ENCODE data around the gene TMEM37. TPM values are rescaled to one million over a fixed set of nuclear protein-coding genes. Genes with fewer than 3 reads are reported as not detected.

The TMEM37 gene
- total and polyA plus RNA-seq, 2 of the 8 experiments (the other 6 are each of a cell fraction or from before 2014, with no cell fraction given) = 11.0 to 16.2 TPM

DNA sequence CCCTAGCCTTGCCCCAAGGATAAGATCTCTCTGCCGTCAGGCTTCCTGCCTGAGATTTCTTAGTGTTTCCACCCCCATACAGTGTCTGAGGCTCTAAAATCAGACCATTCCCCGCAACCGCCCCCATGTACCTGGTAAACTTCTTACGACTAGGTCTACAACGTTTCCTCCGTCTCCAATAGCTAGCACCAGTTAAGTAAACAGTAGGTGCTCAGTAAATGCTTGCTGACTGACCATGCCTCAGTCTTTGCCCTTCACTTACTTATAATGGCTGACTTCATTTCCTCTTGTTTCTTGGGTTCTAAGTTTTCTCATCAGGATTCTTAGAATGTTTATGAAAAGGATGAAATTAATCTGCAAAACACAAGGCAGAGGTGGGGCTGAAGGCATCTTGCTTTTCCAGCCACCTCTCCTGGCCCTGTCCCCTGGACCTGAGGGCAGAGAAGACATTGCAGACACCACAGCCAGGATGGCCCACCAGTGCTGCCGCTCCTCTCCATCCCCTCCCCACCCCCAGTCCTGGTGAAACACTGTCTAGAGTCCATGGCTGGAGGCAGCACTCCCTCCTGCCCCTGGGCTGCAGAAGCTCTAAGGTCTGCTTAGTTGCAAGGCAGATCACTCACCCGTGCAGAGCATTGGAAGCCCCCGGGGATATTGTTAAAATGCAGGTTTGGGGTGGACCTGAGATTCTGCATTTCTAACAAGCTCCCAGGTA lies 16.9 kb downstream of the TMEM37 start (continued):
- TF ChIP-seq, protein P1, sequence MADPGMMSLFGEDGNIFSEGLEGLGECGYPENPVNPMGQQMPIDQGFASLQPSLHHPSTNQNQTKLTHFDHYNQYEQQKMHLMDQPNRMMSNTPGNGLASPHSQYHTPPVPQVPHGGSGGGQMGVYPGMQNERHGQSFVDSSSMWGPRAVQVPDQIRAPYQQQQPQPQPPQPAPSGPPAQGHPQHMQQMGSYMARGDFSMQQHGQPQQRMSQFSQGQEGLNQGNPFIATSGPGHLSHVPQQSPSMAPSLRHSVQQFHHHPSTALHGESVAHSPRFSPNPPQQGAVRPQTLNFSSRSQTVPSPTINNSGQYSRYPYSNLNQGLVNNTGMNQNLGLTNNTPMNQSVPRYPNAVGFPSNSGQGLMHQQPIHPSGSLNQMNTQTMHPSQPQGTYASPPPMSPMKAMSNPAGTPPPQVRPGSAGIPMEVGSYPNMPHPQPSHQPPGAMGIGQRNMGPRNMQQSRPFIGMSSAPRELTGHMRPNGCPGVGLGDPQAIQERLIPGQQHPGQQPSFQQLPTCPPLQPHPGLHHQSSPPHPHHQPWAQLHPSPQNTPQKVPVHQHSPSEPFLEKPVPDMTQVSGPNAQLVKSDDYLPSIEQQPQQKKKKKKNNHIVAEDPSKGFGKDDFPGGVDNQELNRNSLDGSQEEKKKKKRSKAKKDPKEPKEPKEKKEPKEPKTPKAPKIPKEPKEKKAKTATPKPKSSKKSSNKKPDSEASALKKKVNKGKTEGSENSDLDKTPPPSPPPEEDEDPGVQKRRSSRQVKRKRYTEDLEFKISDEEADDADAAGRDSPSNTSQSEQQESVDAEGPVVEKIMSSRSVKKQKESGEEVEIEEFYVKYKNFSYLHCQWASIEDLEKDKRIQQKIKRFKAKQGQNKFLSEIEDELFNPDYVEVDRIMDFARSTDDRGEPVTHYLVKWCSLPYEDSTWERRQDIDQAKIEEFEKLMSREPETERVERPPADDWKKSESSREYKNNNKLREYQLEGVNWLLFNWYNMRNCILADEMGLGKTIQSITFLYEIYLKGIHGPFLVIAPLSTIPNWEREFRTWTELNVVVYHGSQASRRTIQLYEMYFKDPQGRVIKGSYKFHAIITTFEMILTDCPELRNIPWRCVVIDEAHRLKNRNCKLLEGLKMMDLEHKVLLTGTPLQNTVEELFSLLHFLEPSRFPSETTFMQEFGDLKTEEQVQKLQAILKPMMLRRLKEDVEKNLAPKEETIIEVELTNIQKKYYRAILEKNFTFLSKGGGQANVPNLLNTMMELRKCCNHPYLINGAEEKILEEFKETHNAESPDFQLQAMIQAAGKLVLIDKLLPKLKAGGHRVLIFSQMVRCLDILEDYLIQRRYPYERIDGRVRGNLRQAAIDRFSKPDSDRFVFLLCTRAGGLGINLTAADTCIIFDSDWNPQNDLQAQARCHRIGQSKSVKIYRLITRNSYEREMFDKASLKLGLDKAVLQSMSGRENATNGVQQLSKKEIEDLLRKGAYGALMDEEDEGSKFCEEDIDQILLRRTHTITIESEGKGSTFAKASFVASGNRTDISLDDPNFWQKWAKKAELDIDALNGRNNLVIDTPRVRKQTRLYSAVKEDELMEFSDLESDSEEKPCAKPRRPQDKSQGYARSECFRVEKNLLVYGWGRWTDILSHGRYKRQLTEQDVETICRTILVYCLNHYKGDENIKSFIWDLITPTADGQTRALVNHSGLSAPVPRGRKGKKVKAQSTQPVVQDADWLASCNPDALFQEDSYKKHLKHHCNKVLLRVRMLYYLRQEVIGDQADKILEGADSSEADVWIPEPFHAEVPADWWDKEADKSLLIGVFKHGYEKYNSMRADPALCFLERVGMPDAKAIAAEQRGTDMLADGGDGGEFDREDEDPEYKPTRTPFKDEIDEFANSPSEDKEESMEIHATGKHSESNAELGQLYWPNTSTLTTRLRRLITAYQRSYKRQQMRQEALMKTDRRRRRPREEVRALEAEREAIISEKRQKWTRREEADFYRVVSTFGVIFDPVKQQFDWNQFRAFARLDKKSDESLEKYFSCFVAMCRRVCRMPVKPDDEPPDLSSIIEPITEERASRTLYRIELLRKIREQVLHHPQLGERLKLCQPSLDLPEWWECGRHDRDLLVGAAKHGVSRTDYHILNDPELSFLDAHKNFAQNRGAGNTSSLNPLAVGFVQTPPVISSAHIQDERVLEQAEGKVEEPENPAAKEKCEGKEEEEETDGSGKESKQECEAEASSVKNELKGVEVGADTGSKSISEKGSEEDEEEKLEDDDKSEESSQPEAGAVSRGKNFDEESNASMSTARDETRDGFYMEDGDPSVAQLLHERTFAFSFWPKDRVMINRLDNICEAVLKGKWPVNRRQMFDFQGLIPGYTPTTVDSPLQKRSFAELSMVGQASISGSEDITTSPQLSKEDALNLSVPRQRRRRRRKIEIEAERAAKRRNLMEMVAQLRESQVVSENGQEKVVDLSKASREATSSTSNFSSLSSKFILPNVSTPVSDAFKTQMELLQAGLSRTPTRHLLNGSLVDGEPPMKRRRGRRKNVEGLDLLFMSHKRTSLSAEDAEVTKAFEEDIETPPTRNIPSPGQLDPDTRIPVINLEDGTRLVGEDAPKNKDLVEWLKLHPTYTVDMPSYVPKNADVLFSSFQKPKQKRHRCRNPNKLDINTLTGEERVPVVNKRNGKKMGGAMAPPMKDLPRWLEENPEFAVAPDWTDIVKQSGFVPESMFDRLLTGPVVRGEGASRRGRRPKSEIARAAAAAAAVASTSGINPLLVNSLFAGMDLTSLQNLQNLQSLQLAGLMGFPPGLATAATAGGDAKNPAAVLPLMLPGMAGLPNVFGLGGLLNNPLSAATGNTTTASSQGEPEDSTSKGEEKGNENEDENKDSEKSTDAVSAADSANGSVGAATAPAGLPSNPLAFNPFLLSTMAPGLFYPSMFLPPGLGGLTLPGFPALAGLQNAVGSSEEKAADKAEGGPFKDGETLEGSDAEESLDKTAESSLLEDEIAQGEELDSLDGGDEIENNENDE (IDR thresholded peaks at IDR 0.05; ENCODE audit: insufficient replicate concordance, low read length) = no peak
- no peak for TF ChIP-seq MAFK (IDR thresholded peaks at IDR 0.05; ENCODE audit: low read depth, low read length)
- TF ChIP-seq, protein P2, sequence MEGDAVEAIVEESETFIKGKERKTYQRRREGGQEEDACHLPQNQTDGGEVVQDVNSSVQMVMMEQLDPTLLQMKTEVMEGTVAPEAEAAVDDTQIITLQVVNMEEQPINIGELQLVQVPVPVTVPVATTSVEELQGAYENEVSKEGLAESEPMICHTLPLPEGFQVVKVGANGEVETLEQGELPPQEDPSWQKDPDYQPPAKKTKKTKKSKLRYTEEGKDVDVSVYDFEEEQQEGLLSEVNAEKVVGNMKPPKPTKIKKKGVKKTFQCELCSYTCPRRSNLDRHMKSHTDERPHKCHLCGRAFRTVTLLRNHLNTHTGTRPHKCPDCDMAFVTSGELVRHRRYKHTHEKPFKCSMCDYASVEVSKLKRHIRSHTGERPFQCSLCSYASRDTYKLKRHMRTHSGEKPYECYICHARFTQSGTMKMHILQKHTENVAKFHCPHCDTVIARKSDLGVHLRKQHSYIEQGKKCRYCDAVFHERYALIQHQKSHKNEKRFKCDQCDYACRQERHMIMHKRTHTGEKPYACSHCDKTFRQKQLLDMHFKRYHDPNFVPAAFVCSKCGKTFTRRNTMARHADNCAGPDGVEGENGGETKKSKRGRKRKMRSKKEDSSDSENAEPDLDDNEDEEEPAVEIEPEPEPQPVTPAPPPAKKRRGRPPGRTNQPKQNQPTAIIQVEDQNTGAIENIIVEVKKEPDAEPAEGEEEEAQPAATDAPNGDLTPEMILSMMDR (IDR thresholded peaks at IDR 0.05; ENCODE audit: control extremely low read depth in 1 of 3, insufficient read depth in 1 of 3, low read depth in 1 of 3, low read length in 3 of 3) = no peak
